ENCODE data around the gene EXOSC10.

The EXOSC10 gene

GRCh38 chr1:11099310-11100148 lies at the start of gene EXOSC10:
TSS of gene EXOSC10 (minus strand) at chr1:11099869. CDS start at chr1:11099831, 38 bp downstream.
- no peak for TF ChIP-seq CTCF (IDR thresholded peaks at IDR 0.05; ENCODE audit: low read depth, low read length)
- H3K4me3 ChIP-seq (ENCODE audit: low read depth, low read length): peak within 1 kb of the TSS; percentile 94

DNA sequence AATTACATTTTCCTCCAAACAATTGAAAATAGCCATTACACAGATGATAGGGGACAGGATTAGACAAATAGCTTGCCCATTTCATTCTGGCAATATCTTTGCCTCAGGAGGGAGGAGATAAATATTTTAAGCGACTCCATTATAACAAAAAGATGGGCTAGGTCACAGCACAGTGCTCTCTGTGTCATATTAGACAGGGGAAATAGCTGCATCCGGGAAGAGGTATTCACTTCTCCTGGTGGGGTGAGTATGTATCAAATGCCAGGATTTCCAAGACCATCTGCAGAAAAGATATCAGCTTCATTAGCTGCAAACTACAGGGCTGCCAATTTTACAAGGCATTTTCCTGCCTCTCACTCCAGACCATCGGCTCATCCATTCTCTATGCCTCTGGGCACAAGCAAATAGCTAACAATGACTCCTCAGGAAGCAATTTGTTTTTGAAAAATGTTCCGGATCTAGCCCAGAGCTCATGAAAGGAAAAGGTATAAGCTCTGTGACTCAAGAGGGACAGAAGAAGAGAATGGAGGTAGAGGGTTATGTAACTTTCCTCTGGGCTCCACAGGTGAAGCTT lies 47.6 kb upstream of the EXOSC10 start:
- H3K4me3 ChIP-seq (ENCODE audit: low read depth, low read length): no peak overlapping the region
- TF ChIP-seq CTCF (IDR thresholded peaks at IDR 0.05; ENCODE audit: low read depth, low read length): no peak

DNA sequence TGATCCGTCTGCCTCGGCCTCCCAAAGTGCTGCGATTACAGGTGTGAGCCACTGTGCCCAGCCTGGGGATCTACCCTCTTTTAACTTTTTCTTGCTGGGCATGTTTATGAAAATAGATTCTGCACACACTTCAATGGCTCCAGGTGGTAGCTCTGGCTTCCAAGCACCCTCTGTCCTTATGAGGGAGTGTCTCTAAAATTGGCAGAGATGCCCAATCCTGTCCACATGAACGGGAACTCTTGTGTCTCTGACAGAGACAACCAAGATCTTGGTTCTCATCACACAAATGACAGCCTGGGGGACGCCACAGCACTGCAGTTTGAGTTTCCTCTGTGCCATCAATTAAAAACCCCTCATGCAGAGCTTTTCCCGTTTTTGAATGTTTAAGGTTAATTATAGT lies 46.1 kb upstream of the EXOSC10 start:
- H3K4me3 ChIP-seq (ENCODE audit: low read depth, low read length): no peak overlapping the region
- TF ChIP-seq CTCF (IDR thresholded peaks at IDR 0.05; ENCODE audit: low read depth, low read length): no peak

- TF ChIP-seq CTCF (IDR thresholded peaks at IDR 0.05; ENCODE audit: low read depth, low read length): no peak
- H3K4me3 ChIP-seq (ENCODE audit: low read depth, low read length): no peak overlapping the region
Measured at GRCh38 chr1:11144570-11145256, 45.0 kb upstream of the EXOSC10 start.

- no peak for TF ChIP-seq CTCF (IDR thresholded peaks at IDR 0.05; ENCODE audit: low read depth, low read length)
- no peak overlapping the region for H3K4me3 ChIP-seq (ENCODE audit: low read depth, low read length)
Measured at GRCh38 chr1:11143907-11144306, 44.2 kb upstream of the EXOSC10 start.

DNA sequence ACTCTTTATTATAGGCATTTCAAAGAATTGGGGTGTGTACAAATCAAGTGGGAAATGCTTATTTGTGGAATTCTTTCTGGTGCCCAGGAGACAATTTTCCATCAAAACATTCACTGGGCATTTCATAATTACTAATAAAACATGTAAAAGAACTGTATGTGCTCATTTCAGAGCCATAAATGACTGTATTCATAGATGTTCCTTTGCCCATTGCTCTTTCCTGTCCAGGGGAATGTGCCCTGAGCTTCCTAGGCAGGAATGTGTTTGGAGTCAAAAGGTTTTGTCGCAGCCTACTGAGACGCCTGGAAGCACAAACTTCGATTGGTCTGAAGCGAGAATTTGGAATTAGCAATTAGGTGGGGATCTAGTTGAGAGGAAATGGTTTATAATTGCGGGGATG lies 43.7 kb upstream of the EXOSC10 start:
- TF ChIP-seq CTCF (IDR thresholded peaks at IDR 0.05; ENCODE audit: low read depth, low read length): no peak
- H3K4me3 ChIP-seq (ENCODE audit: low read depth, low read length): no peak overlapping the region
